ENCODE data around the gene ESYT2. TPM values are rescaled to one million over a fixed set of nuclear protein-coding genes. Genes with fewer than 3 reads are reported as not detected.
A peak's percentile ranks its signal among the peaks of the same experiment; 100 is the strongest.

Gene ESYT2
- total and polyA plus RNA-seq, 9 of the 15 experiments (the other 6 are each of a cell fraction or from before 2014, with no cell fraction given): 5.8 to 86.9 (median 64.7) TPM

- TF ChIP-seq HES1 (IDR thresholded peaks at IDR 0.05; ENCODE audit: low read depth) (peak; percentile 67), THAP12 (CRISPR knock-in tag; IDR thresholded peaks at IDR 0.05) (0 out of 2 replicates have a peak, but pooled peaks have one; percentile 41), PBX2 (CRISPR knock-in tag; IDR thresholded peaks at IDR 0.05; ENCODE audit: low read depth) (no peak; the same call in none of the 2 replicates), PBX2 (tag; conservative IDR thresholded peaks at IDR 0.05; ENCODE audit: low read depth) (peak; percentile 95), TAF1 (IDR thresholded peaks at IDR 0.05; ENCODE audit: control insufficient read depth, extremely low read depth, insufficient read depth, low read length, severe bottlenecking) (peak; percentile 40), POLR2G (IDR thresholded peaks at IDR 0.05; ENCODE audit: low read depth, low read length) (no peak), ATF3 (IDR thresholded peaks at IDR 0.05) (peak; percentile 68), ATF3 (CRISPR knock-in tag; conservative IDR thresholded peaks at IDR 0.05) (0 out of 2 replicates have a peak, but pooled peaks have one; percentile 10), EZH2 (IDR thresholded peaks at IDR 0.05; ENCODE audit: borderline replicate concordance, low read depth, low read length) (no peak), NKRF (IDR thresholded peaks at IDR 0.05; ENCODE audit: borderline replicate concordance) (peak; percentile 24; the same call in 1 of the 2 replicates), MNT (conservative IDR thresholded peaks at IDR 0.05) (peak; percentile 26 to 56), ATF1 (CRISPR knock-in tag; IDR thresholded peaks at IDR 0.05) (no peak), ATF1 (tag; IDR thresholded peaks at IDR 0.05) (peak; percentile 83), ETV1 (tag; conservative IDR thresholded peaks at IDR 0.05; ENCODE audit: low read depth) (peak; percentile 89), HLTF (IDR thresholded peaks at IDR 0.05) (peak; percentile 95), ZNF507 (tag; conservative IDR thresholded peaks at IDR 0.05) (no peak)
Measured at GRCh38 chr7:158834878-158835784, 5.8 kb upstream of the ESYT2 start (continued).

All from K562 (cell line).